HG03442 (cell line): Measurements from ENCODE around the gene N4BP3.
A peak's percentile ranks its signal among the peaks of the same experiment; 100 is the strongest.
"Not testable (repeated sequence)": the region's sequence is repeated elsewhere in the genome, so short reads cannot be mapped to it uniquely, and the experiment has no call there.

Source experiments
- ATAC-seq: cut with Tn5 transposase; IDR thresholded peaks from one replicate; pipeline ENCODE4 v1.9.1; 2021; ENCODE audit warnings: mild to moderate bottlenecking, moderate library complexity; ENCODE audit not compliant: unreplicated experiment

Gene N4BP3

DNA sequence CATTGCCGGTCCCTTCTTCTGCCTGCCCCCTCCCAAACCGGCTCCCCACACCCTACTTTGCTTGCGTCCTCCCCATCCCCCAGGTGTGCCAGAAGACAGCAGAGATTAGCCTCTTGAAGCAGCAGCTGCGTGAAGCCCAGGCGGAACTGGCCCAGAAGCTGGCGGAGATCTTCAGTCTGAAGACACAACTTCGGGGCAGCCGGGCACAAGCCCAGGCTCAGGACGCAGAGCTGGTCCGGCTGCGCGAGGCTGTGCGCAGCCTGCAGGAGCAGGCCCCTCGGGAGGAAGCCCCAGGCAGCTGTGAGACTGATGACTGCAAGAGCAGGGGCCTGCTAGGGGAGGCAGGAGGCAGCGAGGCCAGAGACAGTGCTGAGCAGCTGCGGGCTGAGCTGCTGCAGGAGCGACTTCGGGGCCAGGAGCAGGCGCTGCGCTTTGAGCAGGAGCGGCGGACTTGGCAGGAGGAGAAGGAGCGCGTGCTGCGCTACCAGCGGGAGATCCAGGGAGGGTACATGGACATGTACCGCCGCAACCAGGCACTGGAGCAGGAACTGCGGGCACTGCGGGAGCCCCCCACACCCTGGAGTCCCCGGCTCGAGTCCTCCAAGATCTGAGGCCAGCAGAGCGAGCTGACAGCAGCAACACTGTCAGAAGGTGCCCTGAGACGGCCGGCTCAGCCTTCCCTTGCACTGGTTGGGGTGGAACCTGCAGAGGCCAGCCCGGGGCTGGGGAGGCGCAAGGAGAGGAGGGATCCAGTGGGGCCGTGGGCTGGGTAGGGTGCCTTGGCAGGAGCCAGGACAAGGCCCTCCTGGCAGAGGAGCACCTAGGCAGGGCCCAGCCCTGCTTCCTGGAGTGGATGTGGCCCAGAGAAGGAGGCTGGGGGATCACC lies 8.3 kb downstream of the N4BP3 start:
- ATAC-seq, result no peak

DNA sequence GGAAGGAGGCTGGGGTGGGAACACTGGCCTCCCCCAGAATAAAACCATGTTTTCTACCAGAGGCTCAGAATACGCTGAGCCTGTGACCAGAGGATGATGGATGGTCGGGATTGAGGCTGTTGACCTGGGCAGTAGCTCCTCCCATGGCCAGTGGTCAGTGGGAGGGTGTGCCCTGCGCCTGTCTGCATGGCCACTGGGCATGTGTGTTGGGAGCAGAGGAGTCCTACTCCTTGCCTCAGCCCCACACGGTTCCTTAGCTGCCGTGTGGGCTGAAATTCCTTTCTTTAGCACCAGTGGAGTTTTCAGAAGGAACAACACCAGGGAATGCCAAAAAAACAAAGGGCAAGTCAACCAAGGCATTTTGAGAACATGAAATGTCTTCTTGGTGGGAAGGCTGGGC lies 9.0 kb downstream of the N4BP3 start:
- ATAC-seq, result no peak

DNA sequence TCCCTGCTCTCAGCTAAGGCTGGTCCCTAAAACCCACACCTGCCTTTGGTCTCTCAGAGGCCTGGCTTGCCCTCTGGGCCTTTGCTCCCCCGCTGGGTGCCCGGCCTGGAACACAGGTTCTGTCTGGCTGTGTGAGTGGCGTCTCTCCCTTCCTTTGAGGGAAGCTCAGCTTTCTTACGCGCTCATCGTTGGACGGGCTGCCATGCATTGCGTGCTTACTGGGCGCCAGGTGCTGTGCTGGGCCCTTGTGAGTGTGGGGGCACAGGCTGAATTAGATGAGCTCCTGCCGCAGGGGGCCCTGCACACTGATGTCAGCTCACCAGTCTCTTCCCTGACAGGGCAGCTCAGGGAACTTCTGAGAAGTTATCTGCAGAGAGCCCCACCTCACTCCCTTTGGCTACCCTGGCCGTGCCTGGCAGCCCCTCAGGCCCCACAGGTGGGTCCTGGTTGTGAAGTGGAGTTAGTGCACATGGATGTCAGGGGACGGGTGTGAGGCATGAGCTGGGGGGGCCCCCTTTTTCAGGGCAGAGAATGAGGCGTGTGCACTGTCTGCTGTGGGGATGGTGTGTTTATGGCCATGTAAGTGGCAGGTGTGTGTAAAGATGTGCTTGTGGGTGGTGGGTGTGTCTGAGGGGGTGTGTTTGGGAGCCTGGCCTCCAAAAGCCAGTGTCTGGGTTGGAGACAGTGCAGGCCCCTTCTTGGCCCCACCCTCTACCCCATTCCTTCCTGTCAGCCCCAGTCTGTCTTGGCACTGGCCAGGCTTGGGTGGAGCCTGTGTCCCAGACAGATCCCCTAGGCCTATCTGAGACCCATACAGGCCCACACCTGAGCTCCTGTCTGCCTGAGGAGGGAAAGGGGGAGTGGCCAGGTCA lies 10.0 kb downstream of the N4BP3 start:
- ATAC-seq, result no peak

DNA sequence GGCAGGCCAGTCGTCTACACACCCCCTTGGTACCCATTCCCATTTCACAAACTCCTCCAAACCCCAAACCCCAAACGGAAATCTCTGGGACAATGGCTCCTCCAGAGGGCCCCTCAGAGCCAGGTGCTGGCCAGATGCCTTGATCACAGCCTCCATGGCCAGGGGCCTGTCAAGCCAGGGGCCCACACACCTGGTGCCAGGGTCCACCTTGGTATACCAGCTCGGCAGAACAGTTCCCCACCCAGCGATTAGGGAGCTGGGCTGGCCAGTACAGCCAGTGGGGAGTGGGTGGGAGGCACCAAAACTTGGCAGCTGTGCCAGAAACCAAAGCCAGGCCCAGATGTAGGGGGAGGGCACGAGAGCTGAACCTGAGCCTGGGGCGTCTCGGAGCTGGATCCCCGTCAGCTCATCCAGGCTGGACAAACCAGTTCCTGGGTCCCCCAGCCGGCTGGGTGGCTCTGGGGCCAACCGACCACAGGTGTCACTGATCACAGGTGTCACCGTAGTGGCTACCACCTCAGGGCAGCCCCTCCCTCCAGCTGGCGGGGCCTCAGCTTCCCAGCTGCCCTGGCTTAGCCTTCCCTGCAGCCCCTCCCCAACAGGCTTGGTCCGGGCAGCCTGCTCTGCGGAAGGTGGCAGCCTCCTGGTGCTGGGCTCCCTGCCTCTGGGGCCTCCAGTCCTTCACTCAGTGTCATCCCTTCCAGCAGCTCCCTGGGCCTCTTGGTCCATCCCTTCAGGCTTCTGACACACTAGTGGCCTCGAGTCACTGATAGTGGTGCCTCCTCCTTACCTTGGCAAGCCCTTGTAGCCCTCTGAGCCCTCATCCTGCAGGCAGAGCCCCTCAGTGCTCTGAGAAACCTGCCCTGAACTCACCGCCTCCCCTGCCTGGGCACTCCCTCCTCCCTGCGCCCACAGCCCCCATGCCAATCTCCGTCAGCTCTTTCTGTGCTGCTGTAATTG lies 10.9 kb downstream of the N4BP3 start:
- no peak for ATAC-seq

DNA sequence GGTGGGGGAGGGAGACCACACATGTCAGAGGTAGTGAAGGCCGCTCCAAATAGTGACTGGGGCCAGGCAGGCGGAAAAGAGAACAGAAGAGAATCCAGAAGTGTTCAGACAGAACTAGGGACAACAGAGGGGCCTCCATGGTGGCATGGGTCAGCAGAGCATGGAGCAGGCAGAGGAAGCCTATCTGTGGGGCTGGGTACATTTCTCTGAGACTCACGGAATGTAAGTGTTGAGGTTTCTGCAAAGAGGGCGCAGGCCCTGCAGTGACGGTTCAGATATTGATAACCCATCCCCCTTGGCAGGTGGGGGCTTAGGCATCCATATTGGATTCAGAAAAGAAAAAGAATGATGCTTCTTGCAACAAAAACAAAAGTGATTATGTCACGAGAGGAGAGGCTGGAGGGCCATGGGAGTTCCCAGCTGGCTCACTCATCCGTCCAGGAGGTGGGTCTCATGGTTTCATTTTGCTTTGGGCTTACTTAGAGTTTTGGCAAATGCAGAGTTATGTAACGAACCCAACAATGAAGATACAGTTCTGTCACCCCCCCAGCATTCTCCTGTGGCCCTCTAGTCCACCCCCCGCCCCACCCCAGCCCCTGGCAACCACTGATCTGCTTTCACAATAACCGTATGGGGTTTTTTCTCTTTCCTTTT lies 12.0 kb downstream of the N4BP3 start:
- ATAC-seq, result no peak

DNA sequence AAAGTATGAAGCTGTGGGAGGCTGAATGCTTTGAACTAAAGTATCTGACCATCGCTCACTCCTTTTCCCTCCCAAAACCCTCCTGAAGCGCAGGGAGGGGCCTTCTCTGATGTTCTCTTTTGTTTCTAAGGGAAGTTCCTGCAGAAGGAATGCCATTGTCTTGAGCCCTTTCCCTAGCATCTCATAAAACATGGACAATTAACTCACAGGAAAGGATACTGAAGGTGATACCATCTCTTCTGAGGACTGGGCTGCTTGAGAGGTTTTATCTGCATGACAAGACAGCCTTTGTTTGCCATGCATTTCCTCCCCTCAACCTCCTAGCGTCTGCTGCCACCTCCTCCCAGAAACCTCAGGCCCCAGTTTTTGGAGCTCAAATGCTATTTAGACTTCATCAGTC lies 13.2 kb downstream of the N4BP3 start:
- ATAC-seq, result no peak

DNA sequence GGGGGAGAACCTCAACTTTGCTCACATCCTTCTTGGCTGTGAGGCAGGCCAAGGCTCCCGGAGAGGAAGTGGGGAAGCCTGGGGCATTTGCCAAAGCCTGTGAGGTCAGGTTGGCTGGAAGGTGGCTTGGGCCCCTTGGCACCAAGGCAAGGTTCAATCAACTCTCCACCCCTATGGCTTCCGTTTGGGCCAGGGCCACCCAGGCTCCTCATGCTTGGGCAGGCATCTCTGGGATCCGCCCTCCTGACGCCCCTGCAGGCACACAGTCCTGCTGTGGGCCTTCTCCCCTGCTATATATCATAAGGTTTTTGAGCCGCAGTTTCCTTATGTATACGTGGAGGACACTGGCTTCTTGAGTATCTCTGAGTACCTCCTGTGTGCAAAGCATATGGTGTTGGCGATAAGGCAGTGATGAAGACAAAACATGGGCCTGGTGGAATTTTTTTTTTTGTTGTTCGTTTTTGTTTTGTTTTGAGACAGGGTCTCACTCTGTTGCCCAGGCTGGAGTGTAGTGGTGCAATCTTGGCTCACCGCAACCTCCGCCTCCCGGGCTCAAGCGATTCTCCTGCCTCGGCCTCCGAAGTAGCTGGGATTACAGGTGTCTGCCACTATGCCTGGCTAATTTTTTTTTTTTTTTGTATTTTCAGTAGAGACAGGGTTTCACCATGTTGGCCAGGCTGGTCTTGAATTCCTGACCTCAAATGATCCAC lies 14.1 kb downstream of the N4BP3 start:
- not testable (repeated sequence) for ATAC-seq

DNA sequence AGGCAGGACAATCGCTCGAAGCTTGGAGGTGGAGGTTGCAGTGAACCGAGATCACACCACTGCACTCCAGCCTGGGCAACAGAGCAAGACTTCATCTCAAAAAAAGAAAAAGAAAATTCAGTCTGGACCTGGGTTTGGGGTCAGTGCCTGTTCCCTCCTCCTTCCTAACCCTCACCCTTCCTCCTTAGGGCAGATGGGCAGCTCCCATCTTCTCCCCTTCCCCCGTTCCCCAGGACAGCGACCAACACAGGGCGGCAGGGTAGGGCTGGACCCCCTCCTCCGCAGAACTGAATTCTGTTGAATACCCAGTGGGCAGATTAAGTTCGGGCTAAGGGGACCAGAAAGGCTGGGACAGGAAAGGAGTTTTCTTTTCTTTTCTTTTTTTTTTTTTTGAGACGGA lies 16.0 kb downstream of the N4BP3 start:
- no peak for ATAC-seq

DNA sequence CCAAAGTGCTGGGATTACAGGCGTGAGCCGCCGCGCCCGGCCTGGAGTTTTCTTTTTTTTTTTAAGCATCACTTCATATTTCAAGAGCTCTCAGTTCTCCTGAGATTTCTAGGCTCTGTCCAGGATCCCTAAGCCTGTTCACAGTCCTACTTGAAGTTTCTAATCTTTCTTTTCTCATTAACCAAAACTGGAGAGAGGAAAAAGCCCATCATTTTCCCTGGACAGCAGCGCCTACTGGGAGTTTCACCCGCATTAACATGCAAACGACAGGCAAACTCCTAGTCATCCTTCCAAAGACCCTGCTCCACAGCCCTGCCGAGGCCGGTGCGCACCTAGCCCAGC lies 16.9 kb downstream of the N4BP3 start:
- not testable (repeated sequence) for ATAC-seq

DNA sequence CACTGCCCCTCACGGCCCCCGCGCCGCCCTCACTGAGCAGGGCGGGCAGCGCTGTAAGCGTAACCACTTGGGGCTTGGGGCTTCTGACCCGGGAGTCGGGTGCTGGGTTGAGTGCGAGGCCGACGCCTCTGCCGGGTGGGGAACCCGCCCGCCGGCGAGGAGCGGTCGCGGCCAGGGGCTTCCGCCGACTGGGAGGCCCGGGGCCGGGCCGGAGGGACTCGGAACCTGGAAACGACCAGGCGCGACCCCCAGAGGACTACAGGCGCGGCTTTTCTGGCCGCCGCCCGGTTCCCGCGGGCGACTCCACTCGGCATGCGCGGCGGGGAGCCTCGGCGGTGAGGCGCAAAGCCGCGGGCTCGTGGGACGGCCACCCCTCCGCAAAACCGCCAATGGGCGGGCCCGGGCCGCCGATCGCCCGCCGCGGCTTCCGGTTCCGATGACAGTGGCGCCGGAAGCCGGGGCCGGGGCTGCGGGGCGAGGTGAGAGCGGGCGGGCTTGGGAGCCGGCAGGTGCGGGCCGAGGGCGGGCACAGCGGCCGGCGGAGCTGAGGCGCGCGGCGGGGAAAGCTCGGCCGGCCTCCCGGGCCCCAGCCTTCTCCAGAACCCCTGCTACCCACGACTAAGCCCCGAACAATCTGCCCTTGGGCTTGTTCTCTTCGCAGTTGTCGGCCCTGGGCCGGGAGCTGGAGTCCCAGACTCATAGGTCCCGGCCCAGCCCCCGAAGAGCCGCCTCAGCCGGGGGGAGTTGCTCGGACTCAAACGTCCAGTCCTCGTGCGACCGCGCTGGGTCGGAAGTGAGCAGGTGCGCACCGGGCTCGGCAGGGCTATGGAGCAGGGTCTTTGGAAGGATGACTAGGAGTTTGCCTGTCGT lies 17.5 kb downstream of the N4BP3 start, which contains the start of gene RMND5B:
TSS of gene RMND5B (plus strand) at position 439 of the 870 bp plus-strand sequence. CDS start 7,106 bp downstream, outside the sequence.
- ATAC-seq, result peak; percentile 80

DNA sequence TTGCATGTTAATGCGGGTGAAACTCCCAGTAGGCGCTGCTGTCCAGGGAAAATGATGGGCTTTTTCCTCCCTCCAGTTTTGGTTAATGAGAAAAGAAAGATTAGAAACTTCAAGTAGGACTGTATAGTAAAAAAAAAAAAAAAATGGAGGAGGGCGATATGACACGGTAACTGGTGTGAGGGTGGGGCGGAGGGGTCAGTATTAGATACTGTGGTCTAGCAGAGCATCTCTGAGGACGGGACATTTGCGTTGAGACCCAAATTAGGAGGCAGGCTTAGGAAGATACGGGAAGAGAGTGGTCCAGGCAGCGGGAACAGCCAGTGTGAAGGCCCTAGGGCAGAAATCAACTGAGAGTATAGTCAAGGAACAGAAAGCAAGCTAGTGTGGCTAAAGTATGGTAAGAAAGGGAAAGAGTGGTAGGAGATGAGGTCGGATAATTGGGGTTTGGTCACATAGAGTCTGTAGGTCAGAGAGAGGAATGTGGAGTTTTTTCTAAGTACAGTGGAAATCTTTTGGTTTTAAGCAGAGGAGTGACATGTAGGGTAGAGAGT lies 18.2 kb downstream of the N4BP3 start:
- ATAC-seq, result no peak

DNA sequence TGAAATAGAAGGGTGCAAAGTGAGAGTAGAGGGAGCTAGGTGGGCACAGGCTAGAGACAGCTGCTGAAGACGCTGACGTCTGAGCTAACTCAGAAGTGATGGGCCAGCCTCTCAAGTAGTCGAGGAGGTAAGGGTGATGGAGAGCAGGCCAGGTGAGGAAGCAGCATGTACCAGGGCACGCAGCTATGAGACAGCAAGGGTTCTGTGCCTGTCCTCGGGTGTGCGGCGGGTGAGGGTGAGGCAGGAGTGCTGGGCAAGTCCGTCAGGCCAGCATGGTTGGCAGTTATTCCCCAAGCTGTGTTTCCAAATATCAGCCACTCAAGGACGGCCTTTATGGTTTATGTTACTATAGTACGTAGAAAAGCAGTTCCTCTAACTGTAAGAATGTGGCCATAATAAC lies 23.7 kb downstream of the N4BP3 start:
- ATAC-seq, result no peak

DNA sequence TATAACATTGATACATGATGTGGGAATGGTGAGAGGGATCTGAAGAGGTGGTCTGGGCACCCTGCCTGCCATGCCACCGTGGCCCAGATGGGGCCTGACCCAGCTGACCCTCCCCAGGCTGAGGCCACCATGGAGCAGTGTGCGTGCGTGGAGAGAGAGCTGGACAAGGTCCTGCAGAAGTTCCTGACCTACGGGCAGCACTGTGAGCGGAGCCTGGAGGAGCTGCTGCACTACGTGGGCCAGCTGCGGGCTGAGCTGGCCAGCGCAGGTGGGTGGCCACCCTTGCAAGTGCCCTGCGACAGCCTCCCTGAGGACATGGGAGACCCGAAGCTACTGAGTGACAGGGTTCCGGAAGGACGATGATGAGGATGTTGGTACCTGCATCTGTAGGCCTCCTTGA lies 24.7 kb downstream of the N4BP3 start:
- no peak for ATAC-seq

DNA sequence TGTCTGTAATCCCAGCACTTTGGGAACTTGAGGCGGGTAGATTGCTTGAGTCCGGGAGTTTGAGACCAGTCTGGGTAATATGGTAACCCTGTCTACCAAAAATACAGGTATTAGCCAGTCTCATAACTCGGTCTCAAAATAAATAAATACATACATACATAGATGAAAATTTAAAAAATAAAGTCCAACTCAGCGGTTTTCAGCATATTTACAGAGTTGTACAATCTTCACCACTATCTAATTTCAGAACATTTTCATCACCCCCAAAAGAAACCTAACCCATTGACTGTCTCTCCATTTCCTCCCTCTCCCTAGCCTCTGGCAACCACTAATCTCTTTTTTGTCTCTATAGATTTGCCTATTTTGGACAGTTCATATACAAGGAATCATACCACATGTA lies 28.2 kb downstream of the N4BP3 start:
- ATAC-seq, result no peak

DNA sequence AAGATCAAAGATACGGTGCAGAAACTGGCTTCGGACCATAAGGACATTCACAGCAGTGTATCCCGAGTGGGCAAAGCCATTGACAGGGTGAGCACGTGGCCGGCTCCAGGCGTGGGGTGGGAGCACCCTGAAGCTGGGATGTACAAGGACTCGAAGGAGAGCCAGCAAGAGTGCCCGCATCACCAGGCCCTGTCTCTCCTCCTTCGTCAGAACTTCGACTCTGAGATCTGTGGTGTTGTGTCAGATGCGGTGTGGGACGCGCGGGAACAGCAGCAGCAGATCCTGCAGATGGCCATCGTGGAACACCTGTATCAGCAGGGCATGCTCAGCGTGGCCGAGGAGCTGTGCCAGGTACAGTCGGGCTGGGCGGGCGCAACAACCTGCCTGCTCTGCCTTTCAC lies 29.3 kb downstream of the N4BP3 start:
- ATAC-seq, result no peak

DNA sequence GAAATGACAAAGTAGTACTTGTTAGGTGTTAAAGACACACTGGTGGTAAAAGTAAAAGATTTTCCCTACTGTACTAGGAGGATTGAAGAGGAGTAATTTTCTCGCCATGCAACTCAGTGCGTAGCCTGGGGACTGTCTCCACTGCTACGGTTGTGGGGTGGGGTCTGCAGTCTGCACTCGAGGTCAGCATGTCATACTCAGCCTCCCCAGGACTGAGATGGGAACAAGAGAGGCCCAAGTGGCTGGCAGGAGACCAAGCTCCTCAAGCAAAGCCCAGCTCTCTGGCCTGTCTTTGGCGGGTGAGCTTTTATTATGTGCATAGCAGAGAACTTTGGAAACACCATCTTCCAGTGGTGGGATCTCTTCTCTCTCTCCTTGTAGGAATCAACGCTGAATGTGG lies 29.9 kb downstream of the N4BP3 start:
- ATAC-seq, result no peak

DNA sequence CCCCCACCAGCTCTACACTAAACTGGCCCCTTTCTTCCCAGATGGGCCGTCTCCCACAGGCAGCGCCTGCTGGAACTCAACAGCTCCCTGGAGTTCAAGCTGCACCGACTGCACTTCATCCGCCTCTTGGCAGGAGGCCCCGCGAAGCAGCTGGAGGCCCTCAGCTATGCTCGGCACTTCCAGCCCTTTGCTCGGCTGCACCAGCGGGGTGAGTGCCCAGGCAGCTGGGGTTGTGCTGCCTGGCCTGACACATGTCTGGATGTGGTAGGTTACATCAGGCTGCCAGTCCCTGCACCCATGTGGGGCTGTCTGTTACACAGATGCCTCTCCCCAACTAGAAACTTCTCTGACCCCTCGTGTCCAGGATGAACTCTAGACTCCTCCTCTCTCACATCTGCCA lies 30.6 kb downstream of the N4BP3 start:
- no peak for ATAC-seq
